Panc1 (cell line): ENCODE measurements around the gene CLASRP. TPM values are rescaled to one million over a fixed set of nuclear protein-coding genes. Genes with fewer than 3 reads are reported as not detected.

ENCODE experiments used
- ATAC-seq: fragments of 200-7000 bp; cut with Tn5 transposase; 2 replicates; pipeline ENCODE4 v1.9.1; 2020; ENCODE audit warnings: mild to moderate bottlenecking, moderate library complexity
- BruUV-seq: library from RNA; stranded (reverse); fragments of 400-500 nt; replicated peaks from 2 replicates; lab custom pipeline; 2021; lab: Mats Ljungman, UMichigan
- CTCF ChIA-PET: fragments of 300-600 bp; sonication (Branson Sonifier 250); formaldehyde crosslinking; loops from one replicate; lab custom pipeline; 2022; ENCODE audit warnings: antibody characterized with exemption; lab: Charles Lee
- POLR2A ChIA-PET: fragments of 300-600 bp; sonication (Branson Sonifier 250); formaldehyde crosslinking; loops from one replicate; lab custom pipeline; 2022; ENCODE audit warnings: antibody characterized with exemption; lab: Charles Lee
- DNase-seq: peaks from one replicate; pipeline ENCODE4 v3.0.0-alpha.2; 2010; ENCODE audit warnings: low read depth, low spot score
- H3K27ac ChIP-seq: 2 replicates; pipeline ENCODE4 v1.5.1; 2011; ENCODE audit warnings: mild to moderate bottlenecking, low read length, inconsistent platforms
- H3K27me3 ChIP-seq: fragments of 200-500 bp; sonication (Bioruptor generic); 2 replicates; pipeline ENCODE4 v1.6.0; 2014; ENCODE audit warnings: low read length, inconsistent platforms; ENCODE audit not compliant: control insufficient read depth, insufficient read depth
- H3K36me3 ChIP-seq: fragments of 200-500 bp; sonication (Bioruptor generic); 2 replicates; pipeline ENCODE4 v1.5.1; 2014; ENCODE audit warnings: inconsistent platforms, mild to moderate bottlenecking, low read length, moderate library complexity; ENCODE audit not compliant: control insufficient read depth, insufficient read depth
- H3K4me1 ChIP-seq: 2 replicates; pipeline ENCODE4 v1.5.1; 2011; ENCODE audit warnings: inconsistent platforms, mild to moderate bottlenecking, low read length, moderate library complexity; ENCODE audit not compliant: control insufficient read depth, insufficient read depth
- H3K4me3 ChIP-seq, 2 experiments: 2 replicates each; pipeline ENCODE4 v1.5.1; 2011 to 2012; ENCODE audit warnings: low read depth in 2 of 2, low read length in 2 of 2, mild to moderate bottlenecking in 2 of 2, inconsistent platforms in 1 of 2, moderate library complexity in 1 of 2
- H3K9me3 ChIP-seq: fragments of 200-500 bp; sonication (Bioruptor generic); 2 replicates; pipeline ENCODE4 v1.5.1; 2014; ENCODE audit warnings: low read depth, mild to moderate bottlenecking, inconsistent platforms, low read length, moderate library complexity; ENCODE audit not compliant: control insufficient read depth, insufficient read depth
- POLR2AphosphoS5 ChIP-seq: IDR thresholded peaks from 2 replicates; pipeline ENCODE4 v1.6.1; 2012; ENCODE audit warnings: mild to moderate bottlenecking, low read depth, low read length, moderate library complexity
- SIN3A ChIP-seq: IDR thresholded peaks from 2 replicates; pipeline ENCODE4 v1.6.1; 2012; ENCODE audit warnings: low read depth, mild to moderate bottlenecking, low read length, moderate library complexity, borderline replicate concordance; ENCODE audit not compliant: insufficient read depth
- TCF7L2 ChIP-seq: IDR thresholded peaks from 2 replicates; pipeline ENCODE4 v1.6.1; 2011; ENCODE audit warnings: mild to moderate bottlenecking, low read depth, low read length, inconsistent platforms
- in situ Hi-C: cut with HindIII; loops from 2 replicates; pipeline ENCODE4 v1.10.0; 2016; ENCODE audit warnings: low sequenced_read_pairs, low pct_unique_long_range_greater_than_20kb
- intact Hi-C: fragments of 100-400 bp; cut with micrococcal nuclease; formaldehyde crosslinking; loops from one replicate; pipeline ENCODE4 v1.10.0; 2022; ENCODE audit not compliant: unreplicated experiment
- total RNA-seq: library from RNA; stranded (reverse); gene quantifications from one replicate; pipeline ENCODE4 v1.2.1, GENCODE V29; 2021; ENCODE audit not compliant: unreplicated experiment
- TF ChIP-seq, protein P1 (sequence below): fragments of 450-650 bp; IDR thresholded peaks from 2 replicates; pipeline ENCODE4 v1.5.1; 2017; ENCODE audit warnings: mild to moderate bottlenecking
- TF ChIP-seq, protein P2 (sequence below), 2 experiments: IDR thresholded peaks; 2 replicates each; pipeline ENCODE4 v1.6.1; 2011 to 2012; ENCODE audit warnings: low read depth in 2 of 2, control low read depth in 1 of 2, low read length in 1 of 2, mild to moderate bottlenecking in 1 of 2, moderate library complexity in 1 of 2; ENCODE audit not compliant: insufficient read depth in 1 of 2

Gene CLASRP
- total RNA-seq, 1 experiment from 2014 or later = 72.4 TPM

DNA sequence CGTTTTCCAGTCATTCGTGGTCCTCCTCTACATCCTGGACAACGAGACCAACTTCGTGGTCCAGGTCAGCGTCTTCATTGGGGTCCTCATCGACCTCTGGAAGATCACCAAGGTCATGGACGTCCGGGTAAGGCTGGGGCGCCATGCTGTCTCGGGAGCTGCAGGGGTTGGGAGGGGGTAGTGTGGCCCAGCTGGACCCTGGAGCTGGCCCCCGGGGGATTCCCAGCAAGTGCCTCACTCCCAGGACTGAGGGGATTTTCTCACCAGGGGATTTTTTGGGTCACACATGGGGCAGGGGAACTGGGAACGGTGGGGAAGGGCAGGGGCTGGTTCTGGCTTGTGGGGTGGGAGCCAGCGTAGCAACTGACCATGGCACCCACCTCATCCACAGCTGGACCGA, 48.4 kb upstream of the CLASRP start:
- ATAC-seq (no peak), DNase-seq (no peak)
- in situ Hi-C loops = no loop called here
- TF ChIP-seq POLR2AphosphoS5 (no peak), TCF7L2 (no peak), SIN3A (no peak)
- TF ChIP-seq, protein P1, sequence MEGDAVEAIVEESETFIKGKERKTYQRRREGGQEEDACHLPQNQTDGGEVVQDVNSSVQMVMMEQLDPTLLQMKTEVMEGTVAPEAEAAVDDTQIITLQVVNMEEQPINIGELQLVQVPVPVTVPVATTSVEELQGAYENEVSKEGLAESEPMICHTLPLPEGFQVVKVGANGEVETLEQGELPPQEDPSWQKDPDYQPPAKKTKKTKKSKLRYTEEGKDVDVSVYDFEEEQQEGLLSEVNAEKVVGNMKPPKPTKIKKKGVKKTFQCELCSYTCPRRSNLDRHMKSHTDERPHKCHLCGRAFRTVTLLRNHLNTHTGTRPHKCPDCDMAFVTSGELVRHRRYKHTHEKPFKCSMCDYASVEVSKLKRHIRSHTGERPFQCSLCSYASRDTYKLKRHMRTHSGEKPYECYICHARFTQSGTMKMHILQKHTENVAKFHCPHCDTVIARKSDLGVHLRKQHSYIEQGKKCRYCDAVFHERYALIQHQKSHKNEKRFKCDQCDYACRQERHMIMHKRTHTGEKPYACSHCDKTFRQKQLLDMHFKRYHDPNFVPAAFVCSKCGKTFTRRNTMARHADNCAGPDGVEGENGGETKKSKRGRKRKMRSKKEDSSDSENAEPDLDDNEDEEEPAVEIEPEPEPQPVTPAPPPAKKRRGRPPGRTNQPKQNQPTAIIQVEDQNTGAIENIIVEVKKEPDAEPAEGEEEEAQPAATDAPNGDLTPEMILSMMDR = no peak
- TF ChIP-seq, protein P2, sequence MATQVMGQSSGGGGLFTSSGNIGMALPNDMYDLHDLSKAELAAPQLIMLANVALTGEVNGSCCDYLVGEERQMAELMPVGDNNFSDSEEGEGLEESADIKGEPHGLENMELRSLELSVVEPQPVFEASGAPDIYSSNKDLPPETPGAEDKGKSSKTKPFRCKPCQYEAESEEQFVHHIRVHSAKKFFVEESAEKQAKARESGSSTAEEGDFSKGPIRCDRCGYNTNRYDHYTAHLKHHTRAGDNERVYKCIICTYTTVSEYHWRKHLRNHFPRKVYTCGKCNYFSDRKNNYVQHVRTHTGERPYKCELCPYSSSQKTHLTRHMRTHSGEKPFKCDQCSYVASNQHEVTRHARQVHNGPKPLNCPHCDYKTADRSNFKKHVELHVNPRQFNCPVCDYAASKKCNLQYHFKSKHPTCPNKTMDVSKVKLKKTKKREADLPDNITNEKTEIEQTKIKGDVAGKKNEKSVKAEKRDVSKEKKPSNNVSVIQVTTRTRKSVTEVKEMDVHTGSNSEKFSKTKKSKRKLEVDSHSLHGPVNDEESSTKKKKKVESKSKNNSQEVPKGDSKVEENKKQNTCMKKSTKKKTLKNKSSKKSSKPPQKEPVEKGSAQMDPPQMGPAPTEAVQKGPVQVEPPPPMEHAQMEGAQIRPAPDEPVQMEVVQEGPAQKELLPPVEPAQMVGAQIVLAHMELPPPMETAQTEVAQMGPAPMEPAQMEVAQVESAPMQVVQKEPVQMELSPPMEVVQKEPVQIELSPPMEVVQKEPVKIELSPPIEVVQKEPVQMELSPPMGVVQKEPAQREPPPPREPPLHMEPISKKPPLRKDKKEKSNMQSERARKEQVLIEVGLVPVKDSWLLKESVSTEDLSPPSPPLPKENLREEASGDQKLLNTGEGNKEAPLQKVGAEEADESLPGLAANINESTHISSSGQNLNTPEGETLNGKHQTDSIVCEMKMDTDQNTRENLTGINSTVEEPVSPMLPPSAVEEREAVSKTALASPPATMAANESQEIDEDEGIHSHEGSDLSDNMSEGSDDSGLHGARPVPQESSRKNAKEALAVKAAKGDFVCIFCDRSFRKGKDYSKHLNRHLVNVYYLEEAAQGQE (IDR thresholded peaks at IDR 0.05; ENCODE audit: insufficient read depth in 1 of 2, low read depth in 2 of 2, low read length in 1 of 2) = no peak
- intact Hi-C loops = no loop called here
- H3K27ac ChIP-seq = no peak overlapping the region
- ChIA-PET CTCF (interaction anchor here (0.6 kb wide), 1 partner anchor 29 kb away, joined by 3 read pairs; no protein-coding TSS in a partner anchor), POLR2A (interaction anchor here (0.7 kb wide), 1 partner anchor 1233 kb away, joined by 3 read pairs; no protein-coding TSS in a partner anchor)
- no peaks in the 10 kb centered on the region for H3K27me3 ChIP-seq
- H3K4me3 ChIP-seq = no peak overlapping the region
- BruUV-seq = no TSS peak
- H3K4me1 ChIP-seq = no peaks in the 10 kb centered on the region
- H3K9me3 ChIP-seq = no peaks in the 10 kb centered on the region
- H3K36me3 ChIP-seq = no peaks in the 10 kb centered on the region

DNA sequence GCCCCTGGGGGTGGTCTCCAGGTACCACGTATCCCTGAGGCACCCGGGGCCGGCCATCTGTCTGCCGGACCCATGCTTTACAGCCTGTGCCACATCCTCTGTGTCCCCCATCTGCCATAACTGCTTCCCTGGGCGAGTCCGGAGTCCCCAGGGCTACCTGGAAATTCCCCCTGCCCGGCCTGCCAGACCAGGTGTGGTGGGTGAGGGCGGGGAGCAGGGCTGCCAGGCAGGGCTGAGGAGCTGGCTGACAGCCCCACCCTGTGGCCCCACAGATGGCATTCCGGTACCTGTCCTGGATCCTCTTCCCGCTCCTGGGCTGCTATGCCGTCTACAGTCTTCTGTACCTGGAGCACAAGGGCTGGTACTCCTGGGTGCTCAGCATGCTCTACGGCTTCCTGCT, 47.9 kb upstream of the CLASRP start:
- DNase-seq (no peak), ATAC-seq (no peak)
- Histone ChIP-seq H3K4me3 (no peak overlapping the region), H3K27ac (no peak overlapping the region), H3K27me3 (no peaks in the 10 kb centered on the region), H3K9me3 (no peaks in the 10 kb centered on the region), H3K36me3 (no peaks in the 10 kb centered on the region), H3K4me1 (no peaks in the 10 kb centered on the region)
- intact Hi-C loops = no loop called here
- BruUV-seq = no TSS peak
- POLR2A ChIA-PET = no interaction called here
- no peak for TF ChIP-seq SIN3A
- TF ChIP-seq, protein P1 = no peak
- TF ChIP-seq, protein P2 (IDR thresholded peaks at IDR 0.05; ENCODE audit: insufficient read depth in 1 of 2, low read depth in 2 of 2, low read length in 1 of 2) = no peak
- TF ChIP-seq TCF7L2 = no peak
- no peak for TF ChIP-seq POLR2AphosphoS5
- CTCF ChIA-PET = interaction anchor here (0.6 kb wide), 2 partner anchors 29 to 177 kb away, joined by 3 to 7 read pairs; no protein-coding TSS in a partner anchor
- in situ Hi-C loops = no loop called here
